ENCODE data around the gene CNTN4.
"Not testable (repeated sequence)": the region's sequence is repeated elsewhere in the genome, so short reads cannot be mapped to it uniquely, and the experiment has no call there.

Gene CNTN4

DNA sequence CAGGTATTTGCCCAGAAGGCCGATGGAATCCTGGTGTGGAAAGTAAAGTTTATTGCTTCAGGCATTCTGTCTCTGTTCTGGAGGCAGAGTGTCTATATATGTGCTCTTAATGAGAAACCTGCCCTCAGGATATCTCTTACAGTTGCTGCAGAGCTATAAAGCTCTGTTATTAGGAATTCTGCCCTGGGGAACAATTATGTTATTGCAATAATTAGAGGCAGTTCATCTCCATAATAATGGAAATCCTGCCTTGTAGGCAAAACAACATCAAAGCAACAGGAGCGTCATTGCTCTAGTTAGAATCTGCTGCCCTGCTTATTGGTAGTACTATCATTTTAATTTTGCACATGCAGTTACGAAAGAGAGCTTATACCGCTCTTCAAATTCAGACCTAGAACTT, 835.9 kb downstream of the CNTN4 start:
- DNase-seq: no peak

- no peak for DNase-seq
Measured at GRCh38 chr3:2937055-2937454, 838.4 kb downstream of the CNTN4 start.

DNA sequence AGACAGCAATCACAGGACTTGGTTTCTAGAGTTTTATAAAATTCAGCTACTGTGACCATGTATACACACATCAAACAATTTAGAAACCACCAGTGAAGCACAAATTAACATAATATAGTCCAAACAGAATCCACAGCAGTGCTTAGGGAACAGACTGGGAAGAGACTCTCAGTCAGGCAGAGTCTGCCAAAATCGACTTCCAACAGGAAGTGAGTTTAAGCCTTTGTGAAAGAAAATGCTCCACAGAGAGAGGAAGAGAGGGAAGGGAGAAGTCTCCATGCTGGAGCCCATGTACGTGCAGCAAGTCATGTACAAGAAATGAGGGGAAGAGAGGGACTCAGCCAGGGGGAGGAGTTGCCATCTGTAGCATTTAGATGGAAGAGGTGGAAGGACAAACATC, 838.9 kb downstream of the CNTN4 start:
- no peak for DNase-seq

DNA sequence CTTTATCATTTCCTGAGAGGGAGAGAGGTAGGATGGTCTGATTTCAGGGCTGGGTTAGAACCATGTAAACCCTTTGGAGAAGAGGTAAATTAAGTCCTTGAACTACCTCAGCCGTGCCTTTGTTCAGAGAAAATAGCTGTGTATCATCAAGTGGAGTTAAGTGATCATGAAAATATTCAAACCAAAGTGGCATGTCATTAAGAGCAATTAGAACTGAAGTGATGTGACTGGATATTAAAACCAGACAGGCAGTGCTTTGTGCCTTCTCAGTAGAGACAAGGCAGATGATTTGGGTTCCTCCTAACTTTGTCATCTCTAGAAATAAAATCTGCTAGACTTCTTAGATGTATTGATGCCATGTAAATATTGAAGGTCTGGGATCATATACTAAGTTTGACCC, 840.0 kb downstream of the CNTN4 start:
- DNase-seq: no peak

DNA sequence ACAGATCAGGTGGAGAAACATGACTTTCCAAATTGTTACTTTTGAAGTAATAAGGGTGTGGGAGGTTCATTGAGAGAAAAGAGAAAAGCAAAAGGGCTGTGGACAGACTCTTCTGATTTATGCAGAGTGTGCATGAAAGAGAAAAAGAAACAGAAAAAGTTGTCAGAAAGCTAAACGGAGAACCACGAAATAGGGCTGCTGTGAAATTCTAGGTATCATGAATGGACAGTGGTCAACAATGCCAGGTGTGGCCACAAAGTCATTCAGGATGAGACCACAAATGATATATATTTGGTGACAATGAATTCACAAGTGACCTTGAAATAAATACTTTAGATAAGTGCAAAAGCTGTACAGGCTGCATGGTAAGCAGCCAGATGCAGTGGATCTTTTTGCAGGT, 841.4 kb downstream of the CNTN4 start:
- DNase-seq: no peak

GRCh38 chr3:2944628-2945027, 846.0 kb downstream of the CNTN4 start:
- DNase-seq: no peak

GRCh38 chr3:2945121-2945520, 846.5 kb downstream of the CNTN4 start:
- DNase-seq: no peak

- no peak for DNase-seq
Measured at GRCh38 chr3:2947536-2947935, 848.9 kb downstream of the CNTN4 start.

- no peak for DNase-seq
Measured at GRCh38 chr3:2948882-2949281, 850.2 kb downstream of the CNTN4 start.

- no peak for DNase-seq
Measured at GRCh38 chr3:2950159-2950558, 851.5 kb downstream of the CNTN4 start.

DNA sequence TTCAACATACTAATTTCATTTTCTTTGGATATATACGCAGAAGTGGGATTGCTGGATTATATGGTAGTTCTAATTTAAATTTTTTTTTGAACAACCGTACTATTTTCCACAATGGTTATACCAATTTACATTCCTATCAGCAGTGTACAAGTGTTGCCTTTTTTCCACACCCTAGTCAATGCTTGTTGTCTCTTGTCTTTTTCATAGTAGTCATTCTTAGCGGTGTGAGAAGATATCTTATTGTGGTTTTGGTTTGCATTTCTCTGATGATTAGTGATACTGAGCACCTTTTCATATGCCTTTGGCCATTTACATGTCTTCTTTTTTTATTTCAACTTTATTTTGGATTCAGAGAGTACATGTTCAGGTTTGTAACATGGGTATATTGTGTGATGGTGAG, 858.4 kb downstream of the CNTN4 start:
- no peak for DNase-seq

GRCh38 chr3:2958551-2958950, 859.9 kb downstream of the CNTN4 start:
- no peak for DNase-seq

- DNase-seq: no peak
Measured at GRCh38 chr3:2961576-2961975, 862.9 kb downstream of the CNTN4 start.

- DNase-seq: no peak
Measured at GRCh38 chr3:2967871-2968270, 869.2 kb downstream of the CNTN4 start.

GRCh38 chr3:2968475-2968874, 869.8 kb downstream of the CNTN4 start:
- DNase-seq: no peak

DNA sequence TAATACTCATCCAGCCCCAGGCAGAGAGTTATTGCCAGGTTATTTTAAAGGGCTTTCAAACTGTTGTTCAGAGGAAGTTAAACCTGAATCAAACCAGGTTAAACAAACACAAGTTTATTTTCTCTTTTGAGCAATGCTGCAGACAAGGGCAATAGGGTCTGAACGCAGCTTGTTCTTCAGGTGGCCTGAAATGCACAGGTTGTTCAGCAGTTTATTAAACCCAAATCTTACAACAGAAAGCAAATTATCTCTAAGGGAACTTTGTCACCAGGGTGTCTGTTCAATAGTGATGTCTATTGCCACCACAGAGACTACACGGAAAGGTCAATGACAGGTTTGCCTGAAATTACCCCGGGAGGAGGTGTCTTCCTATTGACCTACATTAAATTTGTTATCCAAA, 877.5 kb downstream of the CNTN4 start:
- DNase-seq: no peak

- peak; percentile 26 for DNase-seq
Measured at GRCh38 chr3:2976796-2977195, 878.1 kb downstream of the CNTN4 start.

DNA sequence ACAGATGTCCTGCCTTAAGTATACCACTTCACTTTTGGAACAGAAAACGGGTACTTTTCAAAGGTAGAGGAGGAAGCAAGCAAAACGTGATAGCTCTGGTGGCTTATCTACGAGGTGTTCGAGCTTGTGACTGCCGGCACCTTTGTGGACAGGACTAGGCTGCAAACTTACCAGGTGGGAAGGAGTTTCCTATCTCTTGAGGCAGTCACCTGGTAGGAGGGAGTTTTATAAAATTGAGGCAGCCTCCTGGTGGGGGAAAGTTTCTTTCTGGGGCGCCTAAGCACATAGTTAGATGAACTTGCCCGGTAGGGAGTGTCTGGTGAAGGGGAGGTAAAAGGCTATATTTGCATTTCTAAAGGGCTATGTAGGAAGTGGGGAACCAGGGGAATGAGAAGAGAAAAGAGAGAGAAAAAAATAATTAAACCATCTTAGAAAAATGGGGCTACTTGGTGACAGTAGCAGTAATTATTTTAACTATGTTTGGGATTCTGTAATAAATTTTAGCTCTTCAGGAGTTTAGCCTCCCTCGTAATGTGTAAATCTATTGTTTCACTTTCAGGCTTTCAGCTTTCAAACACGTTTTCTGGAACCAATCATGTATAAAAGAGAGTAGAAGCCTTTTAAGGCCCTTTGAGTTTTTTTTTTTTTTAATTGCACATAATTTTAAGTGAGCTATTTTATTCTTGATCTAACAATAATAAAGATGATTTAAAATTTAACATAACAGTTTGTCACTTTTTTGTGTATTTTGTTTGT, 880.5 kb downstream of the CNTN4 start:
- no peak for DNase-seq

GRCh38 chr3:2984005-2984830, 885.6 kb downstream of the CNTN4 start:
- DNase-seq: no peak

DNA sequence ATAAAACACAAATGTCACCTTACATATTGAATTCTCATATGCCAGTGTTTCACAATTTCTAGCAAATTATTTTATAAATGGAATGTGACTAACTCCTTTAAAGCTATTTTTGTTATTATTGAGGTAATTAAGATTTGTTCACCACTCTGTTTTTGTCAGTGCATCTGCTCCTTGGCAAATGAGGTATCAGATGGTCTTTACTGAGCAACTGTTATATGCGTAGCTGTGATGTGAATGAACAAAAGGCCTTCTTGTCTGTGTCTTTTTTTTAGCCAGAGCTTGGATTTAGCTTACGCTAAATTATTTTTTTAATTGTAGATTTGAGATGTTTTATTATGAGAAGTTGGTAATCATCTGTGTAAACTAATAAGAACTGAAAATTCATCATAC, 886.2 kb downstream of the CNTN4 start:
- DNase-seq: no peak

DNA sequence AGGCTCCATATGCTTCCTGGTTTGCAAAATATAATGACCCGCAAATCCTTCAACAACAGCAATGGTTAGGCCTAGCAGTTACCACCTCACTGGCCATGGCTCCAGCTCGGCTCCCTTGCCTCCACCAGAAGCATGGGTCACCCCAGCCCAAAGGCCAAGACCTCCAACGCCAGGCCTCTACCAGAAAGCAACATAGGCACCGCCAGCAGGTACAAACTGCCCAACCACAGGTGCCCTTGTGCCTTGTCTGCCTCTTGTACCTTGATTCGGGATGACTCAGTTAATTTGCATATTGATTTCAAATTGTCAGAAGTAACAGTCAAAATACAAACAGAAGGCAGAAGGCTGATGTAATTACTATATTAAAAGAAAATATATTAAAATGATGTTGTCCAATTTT, 886.8 kb downstream of the CNTN4 start:
- DNase-seq: no peak

- DNase-seq: no peak
Measured at GRCh38 chr3:2992534-2992933, 893.9 kb downstream of the CNTN4 start.

GRCh38 chr3:2993130-2993529, 894.5 kb downstream of the CNTN4 start:
- DNase-seq: not testable (repeated sequence)

DNA sequence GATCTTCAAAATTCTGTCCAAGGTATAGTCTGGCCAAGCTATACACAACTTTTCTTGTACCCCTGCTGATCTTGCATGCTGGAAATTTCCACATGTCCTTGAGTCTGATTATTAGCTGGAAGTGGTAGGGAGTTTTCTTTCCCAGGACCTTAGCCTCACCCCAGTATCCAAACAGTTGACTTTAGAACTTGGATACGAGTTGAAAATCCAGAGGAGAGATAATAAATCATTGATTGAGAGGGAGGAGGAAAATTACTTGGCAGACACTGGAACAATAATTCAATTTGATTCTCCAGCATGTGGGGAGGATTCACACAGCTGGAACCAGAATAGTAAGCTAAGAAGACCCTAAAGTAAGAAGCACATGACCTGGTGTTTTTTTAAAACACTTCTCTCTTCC, 895.1 kb downstream of the CNTN4 start:
- DNase-seq: no peak

DNA sequence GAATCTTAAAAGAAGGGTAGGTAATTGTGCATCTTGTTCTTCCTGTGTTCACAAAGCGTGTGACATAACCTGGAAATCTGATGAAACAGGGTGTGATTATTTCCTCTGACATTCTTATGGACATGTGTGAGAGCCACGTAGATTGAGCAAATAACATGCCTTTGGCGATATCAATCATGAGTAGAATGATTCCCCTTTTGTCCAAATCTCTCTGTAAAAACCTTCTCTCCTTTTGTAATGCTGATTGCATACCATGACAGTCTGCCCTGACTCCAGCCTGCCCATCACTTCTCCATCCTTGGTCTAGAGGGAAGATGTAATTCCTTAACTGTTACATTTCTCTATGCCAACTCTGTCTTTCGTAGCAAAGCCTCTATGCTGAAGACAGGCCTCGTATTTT, 896.5 kb downstream of the CNTN4 start:
- DNase-seq: no peak

Data from NCI-H1694 (cell line).